ENCODE measurements around the gene GOLGA6L7. TPM values are rescaled to one million over a fixed set of nuclear protein-coding genes. Genes with fewer than 3 reads are reported as not detected.

Gene GOLGA6L7
- polyA plus RNA-seq, 1 donor from 2014 or later, result not detected

DNA sequence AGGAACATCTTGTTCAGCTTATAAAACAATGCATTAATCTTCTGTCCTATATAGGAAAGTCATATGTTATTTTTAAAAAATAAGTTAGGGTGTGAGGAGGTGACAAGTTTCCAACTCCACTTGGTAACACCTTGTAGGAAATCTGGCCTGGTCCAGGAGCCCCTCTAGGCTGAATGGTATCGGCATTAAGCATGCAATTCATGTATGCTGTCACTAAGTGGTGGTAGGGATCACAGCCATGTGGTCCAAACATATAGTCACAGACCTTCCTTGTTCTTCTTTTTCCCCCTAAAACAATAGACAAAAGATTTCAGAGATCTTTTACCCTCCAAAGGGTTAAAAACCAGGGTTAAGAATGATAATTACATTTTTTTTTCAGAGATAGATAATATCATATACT lies 33.2 kb upstream of the GOLGA6L7 start:
- Histone ChIP-seq H3K27ac (ENCODE audit: low read length) (no peak overlapping the region), H2AFZ (ENCODE audit: low read depth, low read length) (no peak overlapping the region), H3K9me2 (ENCODE audit: insufficient read depth, low read length) (no peaks in the 10 kb centered on the region), H3F3A (ENCODE audit: insufficient read depth, low read length, poor library complexity, severe bottlenecking) (no peaks in the 10 kb centered on the region), H4K20me1 (ENCODE audit: insufficient read depth) (no peaks in the 10 kb centered on the region), H3K79me2 (replicated peaks; ENCODE audit: insufficient read depth, low read length) (peaks cover 11% of the 10 kb centered on the region), H3K27me3 (ENCODE audit: insufficient read depth, low read depth, low read length) (no peaks in the 10 kb centered on the region), H3K9ac (ENCODE audit: low read length) (no peak overlapping the region), H3K36me3 (ENCODE audit: insufficient read depth, low read length) (no peaks in the 10 kb centered on the region), H3K4me2 (ENCODE audit: low read length) (no peak overlapping the region), H3K4me3 (ENCODE audit: low read length) (no peak overlapping the region), H3K9me3 (ENCODE audit: low read length) (no peaks in the 10 kb centered on the region)
- TF ChIP-seq, protein P1, sequence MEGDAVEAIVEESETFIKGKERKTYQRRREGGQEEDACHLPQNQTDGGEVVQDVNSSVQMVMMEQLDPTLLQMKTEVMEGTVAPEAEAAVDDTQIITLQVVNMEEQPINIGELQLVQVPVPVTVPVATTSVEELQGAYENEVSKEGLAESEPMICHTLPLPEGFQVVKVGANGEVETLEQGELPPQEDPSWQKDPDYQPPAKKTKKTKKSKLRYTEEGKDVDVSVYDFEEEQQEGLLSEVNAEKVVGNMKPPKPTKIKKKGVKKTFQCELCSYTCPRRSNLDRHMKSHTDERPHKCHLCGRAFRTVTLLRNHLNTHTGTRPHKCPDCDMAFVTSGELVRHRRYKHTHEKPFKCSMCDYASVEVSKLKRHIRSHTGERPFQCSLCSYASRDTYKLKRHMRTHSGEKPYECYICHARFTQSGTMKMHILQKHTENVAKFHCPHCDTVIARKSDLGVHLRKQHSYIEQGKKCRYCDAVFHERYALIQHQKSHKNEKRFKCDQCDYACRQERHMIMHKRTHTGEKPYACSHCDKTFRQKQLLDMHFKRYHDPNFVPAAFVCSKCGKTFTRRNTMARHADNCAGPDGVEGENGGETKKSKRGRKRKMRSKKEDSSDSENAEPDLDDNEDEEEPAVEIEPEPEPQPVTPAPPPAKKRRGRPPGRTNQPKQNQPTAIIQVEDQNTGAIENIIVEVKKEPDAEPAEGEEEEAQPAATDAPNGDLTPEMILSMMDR (IDR thresholded peaks at IDR 0.05; ENCODE audit: poor library complexity, severe bottlenecking), result no peak
- TF ChIP-seq EZH2 (IDR thresholded peaks at IDR 0.05; ENCODE audit: borderline replicate concordance, insufficient read depth, low read length, poor library complexity, severe bottlenecking), result no peak
- no peak for TF ChIP-seq TAF1 (IDR thresholded peaks at IDR 0.05; ENCODE audit: low read depth)
- no peak for TF ChIP-seq MXI1 (conservative IDR thresholded peaks at IDR 0.05; ENCODE audit: poor library complexity, severe bottlenecking)
- no peak for TF ChIP-seq RAD21 (conservative IDR thresholded peaks at IDR 0.05)
- no peak for TF ChIP-seq POLR2AphosphoS5 (IDR thresholded peaks at IDR 0.05)
- TF ChIP-seq, protein P2, sequence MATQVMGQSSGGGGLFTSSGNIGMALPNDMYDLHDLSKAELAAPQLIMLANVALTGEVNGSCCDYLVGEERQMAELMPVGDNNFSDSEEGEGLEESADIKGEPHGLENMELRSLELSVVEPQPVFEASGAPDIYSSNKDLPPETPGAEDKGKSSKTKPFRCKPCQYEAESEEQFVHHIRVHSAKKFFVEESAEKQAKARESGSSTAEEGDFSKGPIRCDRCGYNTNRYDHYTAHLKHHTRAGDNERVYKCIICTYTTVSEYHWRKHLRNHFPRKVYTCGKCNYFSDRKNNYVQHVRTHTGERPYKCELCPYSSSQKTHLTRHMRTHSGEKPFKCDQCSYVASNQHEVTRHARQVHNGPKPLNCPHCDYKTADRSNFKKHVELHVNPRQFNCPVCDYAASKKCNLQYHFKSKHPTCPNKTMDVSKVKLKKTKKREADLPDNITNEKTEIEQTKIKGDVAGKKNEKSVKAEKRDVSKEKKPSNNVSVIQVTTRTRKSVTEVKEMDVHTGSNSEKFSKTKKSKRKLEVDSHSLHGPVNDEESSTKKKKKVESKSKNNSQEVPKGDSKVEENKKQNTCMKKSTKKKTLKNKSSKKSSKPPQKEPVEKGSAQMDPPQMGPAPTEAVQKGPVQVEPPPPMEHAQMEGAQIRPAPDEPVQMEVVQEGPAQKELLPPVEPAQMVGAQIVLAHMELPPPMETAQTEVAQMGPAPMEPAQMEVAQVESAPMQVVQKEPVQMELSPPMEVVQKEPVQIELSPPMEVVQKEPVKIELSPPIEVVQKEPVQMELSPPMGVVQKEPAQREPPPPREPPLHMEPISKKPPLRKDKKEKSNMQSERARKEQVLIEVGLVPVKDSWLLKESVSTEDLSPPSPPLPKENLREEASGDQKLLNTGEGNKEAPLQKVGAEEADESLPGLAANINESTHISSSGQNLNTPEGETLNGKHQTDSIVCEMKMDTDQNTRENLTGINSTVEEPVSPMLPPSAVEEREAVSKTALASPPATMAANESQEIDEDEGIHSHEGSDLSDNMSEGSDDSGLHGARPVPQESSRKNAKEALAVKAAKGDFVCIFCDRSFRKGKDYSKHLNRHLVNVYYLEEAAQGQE (IDR thresholded peaks at IDR 0.05; ENCODE audit: borderline replicate concordance), result no peak
- TF ChIP-seq SMC3 (conservative IDR thresholded peaks at IDR 0.05; ENCODE audit: poor library complexity), result no peak
- TF ChIP-seq EP300 (conservative IDR thresholded peaks at IDR 0.05; ENCODE audit: poor library complexity, severe bottlenecking), result no peak

DNA sequence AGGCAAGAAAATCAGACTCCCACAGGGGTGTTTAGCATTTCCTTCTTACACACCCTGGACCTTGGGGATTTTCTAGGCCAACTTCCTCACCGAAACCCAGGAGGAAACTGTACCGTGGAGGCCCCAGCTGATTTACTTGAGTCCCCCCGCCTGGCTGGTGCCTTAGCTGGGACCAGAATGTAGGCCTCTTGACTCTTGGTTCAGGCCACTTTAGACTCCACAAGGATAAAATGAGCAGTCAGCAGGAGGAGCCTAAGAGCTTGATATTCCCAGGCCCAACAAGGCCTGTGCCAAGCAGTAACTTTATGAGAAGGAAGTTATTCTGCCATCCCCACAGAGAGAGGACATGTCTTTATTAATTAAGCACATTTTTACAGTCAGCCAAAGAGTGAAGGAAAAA lies 32.7 kb upstream of the GOLGA6L7 start:
- TF ChIP-seq MXI1 (conservative IDR thresholded peaks at IDR 0.05; ENCODE audit: poor library complexity, severe bottlenecking) (no peak), RAD21 (conservative IDR thresholded peaks at IDR 0.05) (no peak)
- TF ChIP-seq, protein P1 (IDR thresholded peaks at IDR 0.05; ENCODE audit: poor library complexity, severe bottlenecking), result no peak
- H3K4me2 ChIP-seq (ENCODE audit: low read length), result no peak overlapping the region
- no peak overlapping the region for H3K27ac ChIP-seq (ENCODE audit: low read length)

More for the DNA sequence above, 32.7 kb upstream of the GOLGA6L7 start:
- Histone ChIP-seq H3K79me2 (replicated peaks; ENCODE audit: insufficient read depth, low read length) (peaks cover 9% of the 10 kb centered on the region), H3K36me3 (ENCODE audit: insufficient read depth, low read length) (no peaks in the 10 kb centered on the region), H3K4me3 (ENCODE audit: low read length) (no peak overlapping the region), H3K9me3 (ENCODE audit: low read length) (no peaks in the 10 kb centered on the region), H3K9me2 (ENCODE audit: insufficient read depth, low read length) (no peaks in the 10 kb centered on the region), H2AFZ (ENCODE audit: low read depth, low read length) (no peak overlapping the region), H4K20me1 (ENCODE audit: insufficient read depth) (no peaks in the 10 kb centered on the region), H3K9ac (ENCODE audit: low read length) (no peak overlapping the region), H3F3A (ENCODE audit: insufficient read depth, low read length, poor library complexity, severe bottlenecking) (no peaks in the 10 kb centered on the region), H3K27me3 (ENCODE audit: insufficient read depth, low read depth, low read length) (no peaks in the 10 kb centered on the region)
